GM12875 (cell line): Measurements from ENCODE around the gene PGBD1.
"Not testable (repeated sequence)": the region's sequence is repeated elsewhere in the genome, so short reads cannot be mapped to it uniquely, and the experiment has no call there.

Source experiments
- H3K4me3 ChIP-seq: one replicate; pipeline ENCODE4 v1.5.1; 2011; ENCODE audit warnings: low read depth, low read length, control low read depth
- TF ChIP-seq, protein P1 (sequence below): IDR thresholded peaks from 2 replicates; pipeline ENCODE4 v1.5.1; 2011; ENCODE audit warnings: low read depth, mild to moderate bottlenecking, control low read depth, inconsistent platforms, low read length, moderate library complexity, borderline replicate concordance; ENCODE audit not compliant: insufficient read depth

The PGBD1 gene

DNA sequence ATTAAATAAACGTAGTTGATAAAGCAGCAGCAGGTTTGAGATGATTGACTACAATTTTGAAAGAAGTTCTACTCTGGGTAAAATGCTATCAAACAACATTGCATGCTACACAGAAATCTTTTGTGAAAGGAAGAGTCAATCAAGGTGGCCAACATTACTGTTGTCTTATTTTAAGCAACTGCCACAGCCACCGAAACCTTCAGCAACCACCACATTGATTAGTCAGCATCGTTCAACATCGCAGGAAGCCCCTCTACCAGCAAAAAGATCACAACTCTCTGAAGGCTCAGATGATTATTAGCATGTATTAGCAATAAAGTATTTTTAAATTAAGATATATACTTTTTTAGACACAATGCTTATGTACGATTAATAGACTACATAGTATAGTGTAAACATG lies 14.0 kb downstream of the PGBD1 start:
- H3K4me3 ChIP-seq: no peak overlapping the region
- TF ChIP-seq, protein P1, sequence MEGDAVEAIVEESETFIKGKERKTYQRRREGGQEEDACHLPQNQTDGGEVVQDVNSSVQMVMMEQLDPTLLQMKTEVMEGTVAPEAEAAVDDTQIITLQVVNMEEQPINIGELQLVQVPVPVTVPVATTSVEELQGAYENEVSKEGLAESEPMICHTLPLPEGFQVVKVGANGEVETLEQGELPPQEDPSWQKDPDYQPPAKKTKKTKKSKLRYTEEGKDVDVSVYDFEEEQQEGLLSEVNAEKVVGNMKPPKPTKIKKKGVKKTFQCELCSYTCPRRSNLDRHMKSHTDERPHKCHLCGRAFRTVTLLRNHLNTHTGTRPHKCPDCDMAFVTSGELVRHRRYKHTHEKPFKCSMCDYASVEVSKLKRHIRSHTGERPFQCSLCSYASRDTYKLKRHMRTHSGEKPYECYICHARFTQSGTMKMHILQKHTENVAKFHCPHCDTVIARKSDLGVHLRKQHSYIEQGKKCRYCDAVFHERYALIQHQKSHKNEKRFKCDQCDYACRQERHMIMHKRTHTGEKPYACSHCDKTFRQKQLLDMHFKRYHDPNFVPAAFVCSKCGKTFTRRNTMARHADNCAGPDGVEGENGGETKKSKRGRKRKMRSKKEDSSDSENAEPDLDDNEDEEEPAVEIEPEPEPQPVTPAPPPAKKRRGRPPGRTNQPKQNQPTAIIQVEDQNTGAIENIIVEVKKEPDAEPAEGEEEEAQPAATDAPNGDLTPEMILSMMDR: no peak

GRCh38 chr6:28296520-28297060 lies 15.2 kb downstream of the PGBD1 start:
- no peak overlapping the region for H3K4me3 ChIP-seq
- TF ChIP-seq, protein P1: no peak

- TF ChIP-seq, protein P1: no peak
- H3K4me3 ChIP-seq: no peak overlapping the region
Observed at GRCh38 chr6:28303570-28303969, 22.2 kb downstream of the PGBD1 start.

DNA sequence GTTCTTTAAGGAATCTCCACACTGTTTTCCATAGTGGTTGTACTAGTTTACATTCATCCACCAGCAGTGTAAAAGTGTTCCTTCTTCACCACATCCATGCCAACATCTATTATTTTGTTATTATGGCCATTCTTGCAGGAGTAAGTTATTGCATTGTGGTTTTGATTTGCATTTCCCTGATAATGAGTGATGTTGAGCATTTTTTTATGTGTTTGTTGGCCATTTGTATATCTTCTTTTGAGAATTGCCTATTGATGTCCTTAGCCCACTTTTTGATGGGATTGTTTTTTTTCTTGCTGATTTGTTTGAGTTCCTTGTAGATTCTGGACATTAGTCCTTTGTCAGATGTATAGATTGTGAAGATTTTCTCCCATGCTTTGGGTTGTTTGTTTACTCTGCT lies 25.0 kb downstream of the PGBD1 start:
- H3K4me3 ChIP-seq: not testable (repeated sequence)

DNA sequence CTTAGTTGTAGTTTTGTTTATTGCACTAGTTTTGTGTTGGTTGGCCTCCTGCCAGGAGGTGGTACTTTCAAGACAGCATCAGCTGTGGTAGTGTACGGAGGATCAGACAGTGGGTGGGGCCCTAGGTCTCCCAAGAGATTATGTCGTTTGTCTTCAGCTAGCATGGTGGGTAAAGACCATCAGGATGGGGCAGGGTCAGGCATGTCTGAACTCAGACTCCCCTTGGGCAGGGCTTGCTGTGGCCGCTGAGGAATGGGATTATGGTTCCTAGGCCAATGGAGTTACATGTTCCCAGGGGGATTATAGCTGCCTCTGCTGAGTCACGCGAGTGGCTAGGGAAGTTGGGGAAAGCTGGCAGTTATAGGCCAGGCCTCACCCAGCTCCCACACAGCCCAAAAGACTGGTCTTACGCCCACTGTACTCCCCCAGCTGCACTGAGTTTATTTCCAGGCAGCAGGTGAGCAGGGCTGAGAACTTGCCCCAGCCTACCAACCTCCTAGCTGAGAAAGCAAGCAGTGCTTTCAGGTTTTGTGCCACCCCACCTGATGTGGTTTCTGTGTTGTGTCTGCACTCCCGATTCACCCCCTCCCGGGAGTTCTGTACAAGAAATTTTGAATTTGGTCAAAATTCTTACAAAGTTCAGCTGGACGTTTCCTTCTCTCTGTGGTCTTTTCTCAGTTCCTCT lies 29.9 kb downstream of the PGBD1 start:
- no peak overlapping the region for H3K4me3 ChIP-seq
- TF ChIP-seq, protein P1: no peak

- TF ChIP-seq, protein P1: no peak
- no peak overlapping the region for H3K4me3 ChIP-seq
Observed at GRCh38 chr6:28312939-28313338, 31.6 kb downstream of the PGBD1 start.

- no peak overlapping the region for H3K4me3 ChIP-seq
- TF ChIP-seq, protein P1: no peak
Observed at GRCh38 chr6:28315628-28316027, 34.3 kb downstream of the PGBD1 start.

GRCh38 chr6:28317866-28318265 lies 36.5 kb downstream of the PGBD1 start:
- H3K4me3 ChIP-seq: not testable (repeated sequence)
